HG03460 (cell line): ENCODE measurements around the gene SNX18.
"Not testable (repeated sequence)": the region's sequence is repeated elsewhere in the genome, so short reads cannot be mapped to it uniquely, and the experiment has no call there.

Experiments
- ATAC-seq: cut with Tn5 transposase; IDR thresholded peaks from one replicate; pipeline ENCODE4 v1.9.1; 2021; ENCODE audit not compliant: unreplicated experiment

SNX18 gene

DNA sequence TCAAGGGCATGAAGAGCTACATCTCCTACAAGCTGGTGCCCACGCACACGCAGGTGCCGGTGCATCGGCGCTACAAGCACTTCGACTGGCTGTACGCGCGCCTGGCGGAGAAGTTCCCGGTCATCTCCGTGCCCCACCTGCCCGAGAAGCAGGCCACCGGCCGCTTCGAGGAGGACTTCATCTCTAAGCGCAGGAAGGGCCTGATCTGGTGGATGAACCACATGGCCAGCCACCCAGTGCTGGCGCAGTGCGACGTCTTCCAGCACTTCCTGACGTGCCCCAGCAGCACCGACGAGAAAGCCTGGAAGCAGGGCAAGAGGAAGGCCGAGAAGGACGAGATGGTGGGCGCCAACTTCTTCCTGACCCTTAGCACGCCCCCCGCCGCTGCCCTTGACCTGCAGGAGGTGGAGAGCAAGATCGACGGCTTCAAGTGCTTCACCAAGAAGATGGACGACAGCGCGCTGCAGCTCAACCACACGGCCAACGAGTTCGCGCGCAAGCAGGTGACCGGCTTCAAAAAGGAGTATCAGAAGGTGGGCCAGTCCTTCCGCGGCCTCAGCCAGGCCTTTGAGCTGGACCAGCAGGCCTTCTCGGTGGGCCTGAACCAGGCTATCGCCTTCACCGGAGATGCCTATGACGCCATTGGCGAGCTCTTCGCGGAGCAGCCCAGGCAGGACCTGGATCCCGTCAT is 1.4 kb downstream of the SNX18 start:
- no peak for ATAC-seq

GRCh38 chr5:54519509-54519876 is 1.9 kb downstream of the SNX18 start:
- ATAC-seq = no peak

DNA sequence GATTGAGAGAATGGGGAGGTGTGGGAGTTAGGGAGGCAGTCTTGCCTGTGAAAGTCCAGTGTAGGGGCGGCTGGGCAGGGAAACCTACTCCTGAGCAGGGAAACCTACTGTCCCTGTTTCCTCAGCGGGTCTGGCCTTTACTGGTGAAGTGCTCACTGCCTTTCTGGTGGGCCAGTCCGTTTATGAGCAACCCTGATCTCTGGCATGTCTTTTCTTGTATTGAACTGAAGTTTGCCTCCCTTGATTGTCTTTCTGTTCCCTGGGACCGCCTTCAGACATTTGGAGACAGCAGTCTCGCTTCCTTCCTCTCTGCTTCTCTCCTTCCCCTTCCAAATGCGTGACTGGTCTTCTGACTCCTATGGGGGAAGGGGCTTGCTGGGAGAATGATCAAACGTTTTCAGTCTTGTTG is 2.9 kb downstream of the SNX18 start:
- no peak for ATAC-seq

- ATAC-seq = no peak
Observed at GRCh38 chr5:54520940-54521339, 3.4 kb downstream of the SNX18 start.

- no peak for ATAC-seq
Observed at GRCh38 chr5:54521856-54522479, 4.4 kb downstream of the SNX18 start.

- no peak for ATAC-seq
Observed at GRCh38 chr5:54523534-54523933, 6.0 kb downstream of the SNX18 start.

GRCh38 chr5:54524082-54524481 is 6.5 kb downstream of the SNX18 start:
- ATAC-seq = no peak

DNA sequence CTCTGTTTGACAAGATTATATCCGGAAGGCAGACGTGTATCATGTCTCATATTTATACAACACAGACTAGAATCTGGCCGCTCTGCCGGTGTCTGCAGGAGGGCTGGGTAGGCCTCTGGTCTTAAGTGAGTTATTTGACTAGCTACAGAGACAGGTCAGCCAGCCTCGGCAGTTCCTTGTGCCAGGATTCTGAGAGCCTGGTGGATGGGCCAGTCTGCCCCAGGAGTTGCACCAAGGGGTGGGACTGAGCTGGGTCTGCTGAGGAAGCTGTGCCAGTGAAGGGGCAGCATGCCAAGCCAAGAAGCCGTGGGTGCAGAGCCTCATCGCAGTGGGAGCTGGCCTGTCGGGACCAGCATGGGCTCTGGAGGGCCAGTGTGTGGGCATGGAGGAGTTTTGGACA is 7.1 kb downstream of the SNX18 start:
- no peak for ATAC-seq

GRCh38 chr5:54525261-54525660 is 7.7 kb downstream of the SNX18 start:
- no peak for ATAC-seq

DNA sequence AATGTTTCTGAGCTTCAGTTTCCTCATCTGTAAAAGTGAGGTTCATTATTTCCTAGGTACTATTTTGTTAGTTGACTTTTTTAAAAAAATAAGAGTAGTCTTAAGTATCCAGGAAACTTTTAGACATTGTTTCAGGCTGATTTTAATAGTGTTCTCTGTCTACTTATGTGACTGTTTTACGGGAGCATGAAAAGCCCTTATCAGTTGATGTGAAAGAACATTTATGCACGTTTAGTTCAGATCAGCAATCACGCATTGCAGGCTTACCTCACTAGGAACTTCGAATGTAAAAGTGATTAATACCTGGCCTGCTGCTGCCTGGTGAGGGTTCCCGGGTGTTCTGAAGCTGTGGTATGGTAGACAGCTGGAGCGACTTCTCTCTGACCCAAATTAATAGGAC is 8.1 kb downstream of the SNX18 start:
- ATAC-seq = no peak

GRCh38 chr5:54526604-54527288 is 9.2 kb downstream of the SNX18 start:
- ATAC-seq = no peak

DNA sequence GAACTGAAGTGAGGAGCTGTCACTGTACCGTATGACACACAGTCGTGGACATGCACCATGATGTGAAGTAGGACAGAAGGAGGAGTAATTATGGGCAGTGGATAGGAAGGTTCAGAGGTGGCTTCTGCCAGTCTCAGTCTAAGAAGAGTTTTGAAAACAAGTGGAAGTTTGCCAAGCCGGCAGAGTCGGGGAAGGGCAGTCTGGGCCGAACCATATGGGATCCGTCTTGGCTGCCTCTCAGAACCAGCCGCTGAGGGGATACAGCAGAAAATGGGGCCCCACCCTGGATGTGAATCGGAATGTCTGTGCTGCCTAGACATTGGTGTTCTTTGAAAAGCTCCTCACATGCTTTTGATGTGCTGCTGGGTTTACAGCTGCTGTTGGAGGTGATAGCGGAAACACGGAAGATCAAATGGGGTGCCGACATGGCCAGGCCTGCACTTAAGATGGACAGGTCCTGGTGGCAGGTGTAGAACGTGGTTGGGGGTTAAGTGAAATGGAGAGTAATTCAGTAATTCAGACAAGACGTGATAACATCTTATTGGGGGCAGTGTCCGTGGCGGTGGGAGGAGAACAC is 11.2 kb downstream of the SNX18 start:
- ATAC-seq = no peak

GRCh38 chr5:54529565-54529964 is 12.0 kb downstream of the SNX18 start:
- ATAC-seq = no peak

DNA sequence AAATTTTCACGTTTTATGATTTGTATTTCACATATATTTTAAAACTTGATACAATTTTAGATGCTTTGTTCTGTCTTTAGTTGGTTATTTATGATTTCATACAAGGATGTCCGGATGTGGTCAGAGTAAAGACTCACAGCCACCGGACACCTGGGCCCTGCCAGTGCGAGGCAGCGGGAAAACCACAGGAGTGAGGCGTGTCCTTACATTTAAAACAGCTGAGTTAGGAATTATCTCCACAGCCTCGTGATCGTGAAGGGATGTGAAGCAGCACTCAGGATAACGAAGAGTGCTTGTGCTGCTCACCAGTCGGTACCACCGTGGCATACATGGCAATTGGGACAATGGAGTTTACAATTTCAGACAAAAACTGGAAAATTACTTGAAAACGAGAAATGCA is 14.0 kb downstream of the SNX18 start:
- no peak for ATAC-seq

DNA sequence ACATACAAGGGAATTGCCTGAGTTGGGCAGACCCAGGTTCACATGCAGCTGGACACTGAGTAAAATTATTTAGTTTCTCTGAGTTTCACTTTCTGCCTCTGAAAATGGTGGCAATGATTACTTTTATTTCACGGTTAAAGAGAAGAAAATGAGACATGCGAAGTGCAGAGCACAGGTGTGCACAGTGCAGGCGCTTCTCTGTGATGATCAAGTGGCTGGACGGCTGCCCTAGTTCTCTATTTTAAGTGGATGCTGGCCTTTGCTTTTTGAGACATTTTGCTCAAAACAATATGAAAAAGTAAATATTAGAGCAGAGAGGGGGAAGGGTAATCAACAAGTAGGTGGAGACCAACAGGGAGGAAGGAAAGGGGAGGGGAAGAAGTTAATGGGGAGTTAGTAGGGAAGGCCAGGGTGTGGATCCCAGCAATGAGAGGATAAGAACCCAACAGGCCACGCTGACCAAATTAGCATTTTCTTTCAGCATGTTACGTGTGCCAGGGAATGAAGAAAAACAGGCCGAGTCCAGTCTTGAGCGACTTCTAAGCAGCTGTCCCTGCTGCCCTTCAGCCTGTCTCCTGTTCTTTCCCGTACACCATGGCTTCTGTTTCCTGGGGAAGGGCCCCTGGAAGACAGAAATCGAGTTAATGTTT is 16.1 kb downstream of the SNX18 start:
- ATAC-seq = no peak

- no peak for ATAC-seq
Observed at GRCh38 chr5:54534191-54535004, 16.8 kb downstream of the SNX18 start.

GRCh38 chr5:54535149-54535844 is 17.7 kb downstream of the SNX18 start:
- no peak for ATAC-seq

- not testable (repeated sequence) for ATAC-seq
Observed at GRCh38 chr5:54536375-54536774, 18.8 kb downstream of the SNX18 start.

GRCh38 chr5:54536861-54537260 is 19.3 kb downstream of the SNX18 start:
- not testable (repeated sequence) for ATAC-seq

GRCh38 chr5:54537725-54538124 is 20.2 kb downstream of the SNX18 start:
- no peak for ATAC-seq
